ENCODE data around the gene RCN1.
"Not testable (repeated sequence)": the region's sequence is repeated elsewhere in the genome, so short reads cannot be mapped to it uniquely, and the experiment has no call there.

The RCN1 gene

GRCh38 chr11:32113920-32114203 lies 23.0 kb downstream of the RCN1 start:
- DNase-seq = no peak

GRCh38 chr11:32115446-32115845 lies 24.6 kb downstream of the RCN1 start:
- no peak for DNase-seq

GRCh38 chr11:32116668-32117067 lies 25.8 kb downstream of the RCN1 start:
- DNase-seq = no peak

- DNase-seq = no peak
These were observed 27.4 kb downstream of the RCN1 start for GRCh38 chr11:32118025-32118974.

- not testable (repeated sequence) for DNase-seq
These were observed 28.3 kb downstream of the RCN1 start for GRCh38 chr11:32119139-32119538.

- no peak for DNase-seq
These were observed 30.1 kb downstream of the RCN1 start for GRCh38 chr11:32121012-32121411.

- DNase-seq = no peak
These were observed 31.3 kb downstream of the RCN1 start for GRCh38 chr11:32122200-32122599.

- DNase-seq = no peak
These were observed 40.4 kb downstream of the RCN1 start for GRCh38 chr11:32131321-32131720.

- DNase-seq = no peak
These were observed 45.8 kb downstream of the RCN1 start for GRCh38 chr11:32136657-32137056.

GRCh38 chr11:32137263-32137662 lies 46.4 kb downstream of the RCN1 start:
- no peak for DNase-seq

GRCh38 chr11:32137869-32138268 lies 47.0 kb downstream of the RCN1 start:
- DNase-seq = no peak

GRCh38 chr11:32138902-32139301 lies 48.0 kb downstream of the RCN1 start:
- no peak for DNase-seq

GRCh38 chr11:32139896-32140520 lies 49.1 kb downstream of the RCN1 start:
- DNase-seq = no peak

- DNase-seq = no peak
These were observed 51.1 kb downstream of the RCN1 start for GRCh38 chr11:32141745-32142546.

GRCh38 chr11:32143378-32143777 lies 52.5 kb downstream of the RCN1 start:
- DNase-seq = no peak

- no peak for DNase-seq
These were observed 54.4 kb downstream of the RCN1 start for GRCh38 chr11:32145282-32145681.

GRCh38 chr11:32148895-32149294 lies 58.0 kb downstream of the RCN1 start:
- DNase-seq = no peak

- no peak for DNase-seq
These were observed 58.9 kb downstream of the RCN1 start for GRCh38 chr11:32149748-32150147.

GRCh38 chr11:32151027-32151426 lies 60.2 kb downstream of the RCN1 start:
- DNase-seq = no peak

GRCh38 chr11:32152216-32152615 lies 61.3 kb downstream of the RCN1 start:
- no peak for DNase-seq

- no peak for DNase-seq
These were observed 61.9 kb downstream of the RCN1 start for GRCh38 chr11:32152821-32153220.

- no peak for DNase-seq
These were observed 62.9 kb downstream of the RCN1 start for GRCh38 chr11:32153747-32154146.

- no peak for DNase-seq
These were observed 63.4 kb downstream of the RCN1 start for GRCh38 chr11:32154275-32154674.
